Measurements from ENCODE around the gene MAGI2. TPM values are rescaled to one million over a fixed set of nuclear protein-coding genes. Genes with fewer than 3 reads are reported as not detected.

MAGI2 gene
- total RNA-seq, 2 experiments from 2014 or later, result 0.17 TPM

DNA sequence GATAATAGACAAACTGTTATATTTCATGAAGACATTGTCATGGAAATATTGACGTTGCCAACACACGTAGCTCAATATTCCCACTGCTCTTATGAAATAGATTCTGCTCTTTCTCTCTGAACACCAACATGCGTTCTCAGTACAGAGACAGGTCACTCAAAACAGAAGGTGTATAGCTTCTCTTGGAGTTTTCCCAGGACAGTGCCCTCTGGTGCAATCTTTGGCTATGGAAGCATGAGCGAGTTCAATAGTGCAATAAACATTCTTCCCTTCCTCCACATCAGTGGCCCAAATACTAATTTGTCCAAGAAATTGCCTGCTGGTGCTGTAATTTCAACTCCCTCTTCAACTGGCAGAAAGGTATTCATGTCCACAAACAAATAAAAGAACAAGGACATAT, 145.3 kb downstream of the MAGI2 start:
- no peak for DNase-seq
- Mint-ChIP-seq H3K4me3 (no peak overlapping the region), H3K27ac (no peak overlapping the region), H3K4me1 (ENCODE audit: low read depth) (no peaks in the 10 kb centered on the region), H3K9me3 (no peaks in the 10 kb centered on the region), H3K27me3 (no peaks in the 10 kb centered on the region), H3K36me3 (no peaks in the 10 kb centered on the region)
- ChIA-PET POLR2A (no interaction called here), CTCF (interaction anchor here (0.7 kb wide), 1 partner anchor 35 kb away, joined by 3 read pairs; no protein-coding TSS in a partner anchor)
- intact Hi-C loops (cut with micrococcal nuclease), result no loop called here

DNA sequence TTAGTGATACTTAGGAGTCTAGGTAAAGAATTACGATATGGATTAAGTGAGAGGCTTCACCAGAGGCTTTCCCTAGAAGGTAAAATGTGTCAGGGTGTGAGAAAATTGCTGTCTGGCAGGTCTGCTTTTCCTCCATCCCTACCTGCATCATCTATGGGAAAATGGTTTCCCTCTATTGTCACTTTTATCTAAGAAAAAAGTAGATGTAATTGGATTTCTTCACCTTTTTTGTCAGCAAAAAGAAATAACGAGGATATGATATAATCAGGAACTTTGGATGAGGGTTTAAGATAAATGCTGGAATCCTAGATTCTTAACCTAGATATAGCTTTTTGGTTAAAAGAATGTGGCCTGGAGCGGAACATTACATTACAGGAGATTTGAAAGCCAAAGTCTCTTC, 146.1 kb downstream of the MAGI2 start:
- Mint-ChIP-seq H3K4me3 (no peak overlapping the region), H3K9me3 (no peaks in the 10 kb centered on the region), H3K27ac (no peak overlapping the region), H3K27me3 (no peaks in the 10 kb centered on the region), H3K36me3 (no peaks in the 10 kb centered on the region), H3K4me1 (ENCODE audit: low read depth) (no peaks in the 10 kb centered on the region)
- DNase-seq, result no peak
- intact Hi-C loops (cut with micrococcal nuclease), result no loop called here
- POLR2A ChIA-PET, result no interaction called here
- CTCF ChIA-PET, result interaction anchor here (0.7 kb wide), 1 partner anchor 34 kb away, joined by 3 read pairs; no protein-coding TSS in a partner anchor

GRCh38 chr7:79304711-79305110, 148.8 kb downstream of the MAGI2 start:
- CTCF ChIA-PET, result no interaction called here

DNA sequence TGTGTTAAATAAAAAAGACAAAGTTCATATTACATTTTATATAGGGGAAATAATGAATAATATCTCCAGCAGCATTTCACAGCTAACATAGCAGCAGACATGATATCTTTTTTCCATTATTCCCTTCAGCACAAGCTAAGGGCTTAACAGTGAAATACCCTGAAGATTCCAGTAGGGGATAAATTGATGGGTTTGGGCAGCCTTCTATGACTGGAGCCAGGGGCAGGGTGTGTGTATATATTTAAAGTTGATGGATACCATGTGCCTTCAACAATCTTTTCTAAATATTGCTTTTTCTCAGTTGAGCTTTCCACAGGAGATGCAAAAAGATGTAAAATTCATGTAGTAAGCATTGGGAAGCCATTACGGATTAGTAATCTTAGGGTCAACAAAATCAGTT, 151.2 kb downstream of the MAGI2 start:
- DNase-seq, result no peak
- H3K9me3 Mint-ChIP-seq, result peaks cover 4% of the 10 kb centered on the region
- CTCF ChIA-PET, result no interaction called here
- H3K4me1 Mint-ChIP-seq (ENCODE audit: low read depth), result no peaks in the 10 kb centered on the region
- no peak overlapping the region for H3K4me3 Mint-ChIP-seq
- H3K27ac Mint-ChIP-seq, result no peak overlapping the region
- H3K27me3 Mint-ChIP-seq, result no peaks in the 10 kb centered on the region
- intact Hi-C loops (cut with micrococcal nuclease), result no loop called here
- POLR2A ChIA-PET, result no interaction called here
- no peaks in the 10 kb centered on the region for H3K36me3 Mint-ChIP-seq

More at GRCh38 chr7:79304711-79305110, 148.8 kb downstream of the MAGI2 start:
- H3K4me3 Mint-ChIP-seq, result no peak overlapping the region
- intact Hi-C loops (cut with micrococcal nuclease), result no loop called here
- DNase-seq, result no peak
- no peaks in the 10 kb centered on the region for H3K9me3 Mint-ChIP-seq
- no peaks in the 10 kb centered on the region for H3K4me1 Mint-ChIP-seq (ENCODE audit: low read depth)
- H3K27ac Mint-ChIP-seq, result no peak overlapping the region
- no peaks in the 10 kb centered on the region for H3K36me3 Mint-ChIP-seq
- H3K27me3 Mint-ChIP-seq, result no peaks in the 10 kb centered on the region
- POLR2A ChIA-PET, result no interaction called here

GRCh38 chr7:79301419-79301818, 152.0 kb downstream of the MAGI2 start:
- no peaks in the 10 kb centered on the region for H3K4me1 Mint-ChIP-seq (ENCODE audit: low read depth)
- H3K36me3 Mint-ChIP-seq, result no peaks in the 10 kb centered on the region
- H3K4me3 Mint-ChIP-seq, result no peak overlapping the region
- H3K9me3 Mint-ChIP-seq, result peaks cover 4% of the 10 kb centered on the region
- POLR2A ChIA-PET, result no interaction called here
- H3K27me3 Mint-ChIP-seq, result no peaks in the 10 kb centered on the region
- no peak for DNase-seq
- no peak overlapping the region for H3K27ac Mint-ChIP-seq
- intact Hi-C loops (cut with micrococcal nuclease), result no loop called here
- CTCF ChIA-PET, result no interaction called here

- H3K27ac Mint-ChIP-seq, result no peak overlapping the region
- H3K27me3 Mint-ChIP-seq, result no peaks in the 10 kb centered on the region
- no peaks in the 10 kb centered on the region for H3K36me3 Mint-ChIP-seq
- POLR2A ChIA-PET, result no interaction called here
- CTCF ChIA-PET, result no interaction called here
- H3K9me3 Mint-ChIP-seq, result peaks cover 4% of the 10 kb centered on the region
- H3K4me3 Mint-ChIP-seq, result no peak overlapping the region
- intact Hi-C loops (cut with micrococcal nuclease), result no loop called here
- H3K4me1 Mint-ChIP-seq (ENCODE audit: low read depth), result no peaks in the 10 kb centered on the region
- DNase-seq, result no peak
Measured at GRCh38 chr7:79300573-79300972, 152.9 kb downstream of the MAGI2 start.

- Mint-ChIP-seq H3K9me3 (peaks cover 4% of the 10 kb centered on the region), H3K27ac (no peak overlapping the region), H3K4me3 (no peak overlapping the region), H3K36me3 (no peaks in the 10 kb centered on the region), H3K27me3 (no peaks in the 10 kb centered on the region), H3K4me1 (ENCODE audit: low read depth) (no peaks in the 10 kb centered on the region)
- DNase-seq, result no peak
- intact Hi-C loops (cut with micrococcal nuclease), result loop anchor here (10.0 kb wide), 1 partner anchor 717 kb away; no protein-coding TSS in a partner anchor
- POLR2A ChIA-PET, result no interaction called here
- CTCF ChIA-PET, result no interaction called here
Measured at GRCh38 chr7:79298145-79298760, 155.2 kb downstream of the MAGI2 start.

GRCh38 chr7:79296553-79297320, 156.7 kb downstream of the MAGI2 start:
- Mint-ChIP-seq H3K4me3 (no peak overlapping the region), H3K4me1 (ENCODE audit: low read depth) (no peaks in the 10 kb centered on the region), H3K27me3 (no peaks in the 10 kb centered on the region), H3K27ac (no peak overlapping the region), H3K9me3 (peaks cover 4% of the 10 kb centered on the region), H3K36me3 (no peaks in the 10 kb centered on the region)
- ChIA-PET CTCF (no interaction called here), POLR2A (no interaction called here)
- intact Hi-C loops (cut with micrococcal nuclease), result loop anchor here (10.0 kb wide), 1 partner anchor 718 kb away; no protein-coding TSS in a partner anchor
- DNase-seq, result no peak

DNA sequence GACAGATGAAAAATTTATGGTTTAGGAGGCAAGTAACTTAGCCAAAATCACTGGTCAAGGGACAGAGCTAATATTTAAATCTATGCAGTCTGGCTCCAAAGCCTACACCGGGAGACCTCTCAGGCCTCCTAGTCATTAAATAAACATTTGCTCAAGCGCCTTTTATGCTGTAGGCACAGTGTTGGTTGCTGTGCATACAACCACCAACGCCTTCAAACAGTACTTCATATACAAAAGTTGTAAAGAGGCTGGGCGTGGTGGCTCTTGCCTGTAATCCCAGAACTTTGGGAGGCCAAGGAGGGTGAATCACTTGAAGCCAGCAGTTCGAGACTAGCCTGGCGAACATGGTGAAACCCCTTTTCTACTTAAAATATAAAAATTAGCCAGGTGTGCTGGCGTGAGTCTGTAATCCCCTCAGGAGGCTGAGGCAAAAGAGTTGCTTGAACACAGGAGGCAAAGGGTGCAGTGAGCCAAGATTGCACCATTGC, 159.8 kb downstream of the MAGI2 start:
- Mint-ChIP-seq H3K27me3 (no peaks in the 10 kb centered on the region), H3K27ac (no peak overlapping the region), H3K9me3 (no peaks in the 10 kb centered on the region), H3K36me3 (no peaks in the 10 kb centered on the region), H3K4me1 (ENCODE audit: low read depth) (no peaks in the 10 kb centered on the region), H3K4me3 (no peak overlapping the region)
- ChIA-PET CTCF (no interaction called here), POLR2A (no interaction called here)
- DNase-seq, result no peak
- intact Hi-C loops (cut with micrococcal nuclease), result loop anchor here (10.0 kb wide), 1 partner anchor 721 kb away; no protein-coding TSS in a partner anchor

- POLR2A ChIA-PET, result no interaction called here
- CTCF ChIA-PET, result no interaction called here
- intact Hi-C loops (cut with micrococcal nuclease), result loop anchor here (10.0 kb wide), 1 partner anchor 722 kb away; no protein-coding TSS in a partner anchor
- Mint-ChIP-seq H3K36me3 (no peaks in the 10 kb centered on the region), H3K4me3 (no peak overlapping the region), H3K4me1 (ENCODE audit: low read depth) (no peaks in the 10 kb centered on the region), H3K9me3 (no peaks in the 10 kb centered on the region), H3K27ac (no peak overlapping the region), H3K27me3 (no peaks in the 10 kb centered on the region)
- no peak for DNase-seq
Measured at GRCh38 chr7:79292834-79293233, 160.6 kb downstream of the MAGI2 start.

GRCh38 chr7:79291498-79291865, 162.0 kb downstream of the MAGI2 start:
- ChIA-PET POLR2A (no interaction called here), CTCF (no interaction called here)
- Mint-ChIP-seq H3K36me3 (no peaks in the 10 kb centered on the region), H3K4me1 (ENCODE audit: low read depth) (no peaks in the 10 kb centered on the region), H3K4me3 (no peak overlapping the region), H3K9me3 (no peaks in the 10 kb centered on the region), H3K27ac (no peak overlapping the region), H3K27me3 (no peaks in the 10 kb centered on the region)
- DNase-seq, result no peak
- intact Hi-C loops (cut with micrococcal nuclease), result loop anchor here (10.0 kb wide), 1 partner anchor 723 kb away; no protein-coding TSS in a partner anchor

DNA sequence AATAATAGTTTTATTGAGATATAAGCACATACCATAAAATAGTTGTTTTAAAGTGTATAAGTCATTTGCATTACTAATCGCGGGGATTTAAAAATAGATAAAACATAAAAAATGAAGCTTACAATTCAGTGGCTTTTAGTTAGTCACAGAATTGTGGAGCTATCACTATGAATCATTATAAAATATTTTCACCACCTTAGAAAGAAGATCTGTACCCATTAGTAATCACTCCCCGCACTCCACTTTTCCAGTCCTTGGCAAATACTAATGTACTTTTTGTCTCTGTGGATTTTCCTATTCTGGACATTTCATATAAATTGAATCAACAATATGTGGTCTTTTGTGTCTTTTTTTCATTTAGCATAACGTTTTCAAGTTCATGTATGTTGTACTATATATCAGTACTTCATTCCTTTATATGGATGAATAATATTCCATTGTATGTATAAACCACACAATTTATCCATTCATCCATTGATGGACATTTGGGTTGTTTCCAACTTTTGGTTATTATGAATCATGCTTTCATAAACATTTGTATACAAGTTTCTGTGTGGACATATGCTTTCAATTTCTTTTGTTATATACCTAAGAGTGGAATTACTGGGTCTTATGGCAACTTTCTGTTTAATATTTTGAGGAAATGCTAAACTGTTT, 162.5 kb downstream of the MAGI2 start:
- no peak for DNase-seq
- Mint-ChIP-seq H3K4me3 (no peak overlapping the region), H3K27ac (no peak overlapping the region), H3K9me3 (no peaks in the 10 kb centered on the region), H3K4me1 (ENCODE audit: low read depth) (no peaks in the 10 kb centered on the region), H3K27me3 (no peaks in the 10 kb centered on the region), H3K36me3 (no peaks in the 10 kb centered on the region)
- ChIA-PET POLR2A (no interaction called here), CTCF (no interaction called here)
- intact Hi-C loops (cut with micrococcal nuclease), result loop anchor here (10.0 kb wide), 1 partner anchor 724 kb away; no protein-coding TSS in a partner anchor
